ENCODE data around the gene CTNNA3. TPM values are rescaled to one million over a fixed set of nuclear protein-coding genes. Genes with fewer than 3 reads are reported as not detected.

The CTNNA3 gene
- total RNA-seq, 2 donors from 2014 or later = 3.2 to 7.2 TPM

GRCh38 chr10:65864036-65864435, 1832.0 kb downstream of the CTNNA3 start:
- H3K27me3 Mint-ChIP-seq (ENCODE audit: insufficient read depth) = no peaks in the 10 kb centered on the region
- no peaks in the 10 kb centered on the region for H3K9me3 Mint-ChIP-seq
- Histone ChIP-seq H3K27me3 (ENCODE audit: control insufficient read depth, insufficient read depth, low read length, poor library complexity, severe bottlenecking) (no peaks in the 10 kb centered on the region), H3K9me3 (ENCODE audit: control insufficient read depth, low read length) (no peaks in the 10 kb centered on the region), H3K27ac (ENCODE audit: low read depth, low read length) (no peak overlapping the region), H3K4me1 (ENCODE audit: control insufficient read depth, insufficient read depth, low read length) (no peaks in the 10 kb centered on the region), H3K4me3 (ENCODE audit: low read length) (no peak overlapping the region), H3K36me3 (ENCODE audit: control insufficient read depth, insufficient read depth, low read length) (no peaks in the 10 kb centered on the region), H3K9ac (ENCODE audit: extremely low read depth, low read length, poor library complexity, severe bottlenecking) (no peak overlapping the region)
- H3K4me3 Mint-ChIP-seq = no peak overlapping the region
- TF ChIP-seq, protein P1, sequence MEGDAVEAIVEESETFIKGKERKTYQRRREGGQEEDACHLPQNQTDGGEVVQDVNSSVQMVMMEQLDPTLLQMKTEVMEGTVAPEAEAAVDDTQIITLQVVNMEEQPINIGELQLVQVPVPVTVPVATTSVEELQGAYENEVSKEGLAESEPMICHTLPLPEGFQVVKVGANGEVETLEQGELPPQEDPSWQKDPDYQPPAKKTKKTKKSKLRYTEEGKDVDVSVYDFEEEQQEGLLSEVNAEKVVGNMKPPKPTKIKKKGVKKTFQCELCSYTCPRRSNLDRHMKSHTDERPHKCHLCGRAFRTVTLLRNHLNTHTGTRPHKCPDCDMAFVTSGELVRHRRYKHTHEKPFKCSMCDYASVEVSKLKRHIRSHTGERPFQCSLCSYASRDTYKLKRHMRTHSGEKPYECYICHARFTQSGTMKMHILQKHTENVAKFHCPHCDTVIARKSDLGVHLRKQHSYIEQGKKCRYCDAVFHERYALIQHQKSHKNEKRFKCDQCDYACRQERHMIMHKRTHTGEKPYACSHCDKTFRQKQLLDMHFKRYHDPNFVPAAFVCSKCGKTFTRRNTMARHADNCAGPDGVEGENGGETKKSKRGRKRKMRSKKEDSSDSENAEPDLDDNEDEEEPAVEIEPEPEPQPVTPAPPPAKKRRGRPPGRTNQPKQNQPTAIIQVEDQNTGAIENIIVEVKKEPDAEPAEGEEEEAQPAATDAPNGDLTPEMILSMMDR (conservative IDR thresholded peaks at IDR 0.05) = no peak
- peaks cover 6% of the 10 kb centered on the region for H3K4me1 Mint-ChIP-seq
- no peaks in the 10 kb centered on the region for H3K36me3 Mint-ChIP-seq (ENCODE audit: low read depth)
- no peak for DNase-seq
- H3K27ac Mint-ChIP-seq = no peak overlapping the region

Small RNAs within 50 kb of the gene (microRNA-seq; reads per million reads assigned to microRNA genes)
- gene MIR7151 (ENCODE audit: borderline microRNAs expressed) = not detected

Other genes starting within 250 kb of the CTNNA3 start
- gene DNAJC12, start 142.0 kb upstream of the CTNNA3 start, total RNA-seq = under 1 TPM in 1 of 2 donors, not detected in 1; 0.59 TPM
- 10 to 100 TPM; 30.2 to 36.7 TPM for gene SIRT1, start 188.5 kb upstream of the CTNNA3 start, total RNA-seq